Panc1 (cell line): ENCODE data around the gene SLCO3A1. TPM values are rescaled to one million over a fixed set of nuclear protein-coding genes. Genes with fewer than 3 reads are reported as not detected.

Experiments used
- ATAC-seq: fragments of 200-7000 bp; cut with Tn5 transposase; 2 replicates; pipeline ENCODE4 v1.9.1; 2020; ENCODE audit warnings: mild to moderate bottlenecking, moderate library complexity
- BruUV-seq: library from RNA; stranded (reverse); fragments of 400-500 nt; replicated peaks from 2 replicates; lab custom pipeline; 2021; lab: Mats Ljungman, UMichigan
- CTCF ChIA-PET: fragments of 300-600 bp; sonication (Branson Sonifier 250); formaldehyde crosslinking; loops from one replicate; lab custom pipeline; 2022; ENCODE audit warnings: antibody characterized with exemption; lab: Charles Lee
- POLR2A ChIA-PET: fragments of 300-600 bp; sonication (Branson Sonifier 250); formaldehyde crosslinking; loops from one replicate; lab custom pipeline; 2022; ENCODE audit warnings: antibody characterized with exemption; lab: Charles Lee
- DNase-seq: peaks from one replicate; pipeline ENCODE4 v3.0.0-alpha.2; 2010; ENCODE audit warnings: low read depth, low spot score
- H3K27ac ChIP-seq: 2 replicates; pipeline ENCODE4 v1.5.1; 2011; ENCODE audit warnings: mild to moderate bottlenecking, low read length, inconsistent platforms
- H3K27me3 ChIP-seq: fragments of 200-500 bp; sonication (Bioruptor generic); 2 replicates; pipeline ENCODE4 v1.6.0; 2014; ENCODE audit warnings: low read length, inconsistent platforms; ENCODE audit not compliant: control insufficient read depth, insufficient read depth
- H3K36me3 ChIP-seq: fragments of 200-500 bp; sonication (Bioruptor generic); 2 replicates; pipeline ENCODE4 v1.5.1; 2014; ENCODE audit warnings: inconsistent platforms, mild to moderate bottlenecking, low read length, moderate library complexity; ENCODE audit not compliant: control insufficient read depth, insufficient read depth
- H3K4me1 ChIP-seq: 2 replicates; pipeline ENCODE4 v1.5.1; 2011; ENCODE audit warnings: inconsistent platforms, mild to moderate bottlenecking, low read length, moderate library complexity; ENCODE audit not compliant: control insufficient read depth, insufficient read depth
- H3K4me3 ChIP-seq, 2 experiments: 2 replicates each; pipeline ENCODE4 v1.5.1; 2011 to 2012; ENCODE audit warnings: low read depth in 2 of 2, low read length in 2 of 2, mild to moderate bottlenecking in 2 of 2, inconsistent platforms in 1 of 2, moderate library complexity in 1 of 2
- H3K9me3 ChIP-seq: fragments of 200-500 bp; sonication (Bioruptor generic); 2 replicates; pipeline ENCODE4 v1.5.1; 2014; ENCODE audit warnings: low read depth, mild to moderate bottlenecking, inconsistent platforms, low read length, moderate library complexity; ENCODE audit not compliant: control insufficient read depth, insufficient read depth
- POLR2AphosphoS5 ChIP-seq: IDR thresholded peaks from 2 replicates; pipeline ENCODE4 v1.6.1; 2012; ENCODE audit warnings: mild to moderate bottlenecking, low read depth, low read length, moderate library complexity
- SIN3A ChIP-seq: IDR thresholded peaks from 2 replicates; pipeline ENCODE4 v1.6.1; 2012; ENCODE audit warnings: low read depth, mild to moderate bottlenecking, low read length, moderate library complexity, borderline replicate concordance; ENCODE audit not compliant: insufficient read depth
- TCF7L2 ChIP-seq: IDR thresholded peaks from 2 replicates; pipeline ENCODE4 v1.6.1; 2011; ENCODE audit warnings: mild to moderate bottlenecking, low read depth, low read length, inconsistent platforms
- in situ Hi-C: cut with HindIII; loops from 2 replicates; pipeline ENCODE4 v1.10.0; 2016; ENCODE audit warnings: low sequenced_read_pairs, low pct_unique_long_range_greater_than_20kb
- intact Hi-C: fragments of 100-400 bp; cut with micrococcal nuclease; formaldehyde crosslinking; loops from one replicate; pipeline ENCODE4 v1.10.0; 2022; ENCODE audit not compliant: unreplicated experiment
- total RNA-seq: library from RNA; stranded (reverse); gene quantifications from one replicate; pipeline ENCODE4 v1.2.1, GENCODE V29; 2021; ENCODE audit not compliant: unreplicated experiment
- TF ChIP-seq, protein P1 (sequence below): fragments of 450-650 bp; IDR thresholded peaks from 2 replicates; pipeline ENCODE4 v1.5.1; 2017; ENCODE audit warnings: mild to moderate bottlenecking
- TF ChIP-seq, protein P2 (sequence below), 2 experiments: IDR thresholded peaks; 2 replicates each; pipeline ENCODE4 v1.6.1; 2011 to 2012; ENCODE audit warnings: low read depth in 2 of 2, control low read depth in 1 of 2, low read length in 1 of 2, mild to moderate bottlenecking in 1 of 2, moderate library complexity in 1 of 2; ENCODE audit not compliant: insufficient read depth in 1 of 2

The SLCO3A1 gene
- total RNA-seq, 1 experiment from 2014 or later, result 20.6 TPM

DNA sequence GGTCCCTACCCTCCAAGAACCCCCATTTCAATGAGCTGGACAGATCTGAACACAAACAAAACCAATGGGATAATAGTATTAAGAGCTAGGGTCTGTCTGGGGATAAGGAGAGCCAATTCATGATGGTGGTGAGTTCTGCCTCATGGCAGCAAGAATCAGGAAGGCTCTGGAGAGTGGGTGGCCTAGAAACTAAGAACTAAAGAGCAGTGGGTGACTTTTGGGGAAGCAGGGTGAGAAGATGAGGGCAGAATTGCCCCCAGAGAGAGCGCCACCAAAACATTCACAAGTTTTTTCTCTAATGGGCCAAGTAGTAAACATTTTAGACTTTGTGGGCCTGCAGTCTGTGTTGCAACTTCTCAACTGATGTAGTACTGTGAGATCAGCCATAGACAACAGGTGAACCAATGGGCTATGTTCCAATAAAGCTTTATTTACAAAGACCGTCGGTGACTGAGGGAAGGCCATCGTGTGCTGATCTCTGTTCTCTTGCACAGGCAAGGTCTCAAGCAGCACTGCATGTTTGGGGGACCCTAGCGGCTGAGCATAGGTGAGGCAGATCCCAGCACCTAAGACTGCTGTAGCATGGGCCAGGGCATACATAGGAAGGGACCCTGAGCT lies 314.7 kb downstream of the SLCO3A1 start:
- Histone ChIP-seq H3K4me3 (no peak overlapping the region), H3K27ac (no peak overlapping the region), H3K4me1 (no peaks in the 10 kb centered on the region), H3K36me3 (no peaks in the 10 kb centered on the region), H3K9me3 (no peaks in the 10 kb centered on the region), H3K27me3 (no peaks in the 10 kb centered on the region)
- ChIA-PET CTCF (no interaction called here), POLR2A (no interaction called here)
- TF ChIP-seq SIN3A (no peak), POLR2AphosphoS5 (no peak), TCF7L2 (no peak)
- TF ChIP-seq, protein P1, sequence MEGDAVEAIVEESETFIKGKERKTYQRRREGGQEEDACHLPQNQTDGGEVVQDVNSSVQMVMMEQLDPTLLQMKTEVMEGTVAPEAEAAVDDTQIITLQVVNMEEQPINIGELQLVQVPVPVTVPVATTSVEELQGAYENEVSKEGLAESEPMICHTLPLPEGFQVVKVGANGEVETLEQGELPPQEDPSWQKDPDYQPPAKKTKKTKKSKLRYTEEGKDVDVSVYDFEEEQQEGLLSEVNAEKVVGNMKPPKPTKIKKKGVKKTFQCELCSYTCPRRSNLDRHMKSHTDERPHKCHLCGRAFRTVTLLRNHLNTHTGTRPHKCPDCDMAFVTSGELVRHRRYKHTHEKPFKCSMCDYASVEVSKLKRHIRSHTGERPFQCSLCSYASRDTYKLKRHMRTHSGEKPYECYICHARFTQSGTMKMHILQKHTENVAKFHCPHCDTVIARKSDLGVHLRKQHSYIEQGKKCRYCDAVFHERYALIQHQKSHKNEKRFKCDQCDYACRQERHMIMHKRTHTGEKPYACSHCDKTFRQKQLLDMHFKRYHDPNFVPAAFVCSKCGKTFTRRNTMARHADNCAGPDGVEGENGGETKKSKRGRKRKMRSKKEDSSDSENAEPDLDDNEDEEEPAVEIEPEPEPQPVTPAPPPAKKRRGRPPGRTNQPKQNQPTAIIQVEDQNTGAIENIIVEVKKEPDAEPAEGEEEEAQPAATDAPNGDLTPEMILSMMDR, result no peak
- TF ChIP-seq, protein P2, sequence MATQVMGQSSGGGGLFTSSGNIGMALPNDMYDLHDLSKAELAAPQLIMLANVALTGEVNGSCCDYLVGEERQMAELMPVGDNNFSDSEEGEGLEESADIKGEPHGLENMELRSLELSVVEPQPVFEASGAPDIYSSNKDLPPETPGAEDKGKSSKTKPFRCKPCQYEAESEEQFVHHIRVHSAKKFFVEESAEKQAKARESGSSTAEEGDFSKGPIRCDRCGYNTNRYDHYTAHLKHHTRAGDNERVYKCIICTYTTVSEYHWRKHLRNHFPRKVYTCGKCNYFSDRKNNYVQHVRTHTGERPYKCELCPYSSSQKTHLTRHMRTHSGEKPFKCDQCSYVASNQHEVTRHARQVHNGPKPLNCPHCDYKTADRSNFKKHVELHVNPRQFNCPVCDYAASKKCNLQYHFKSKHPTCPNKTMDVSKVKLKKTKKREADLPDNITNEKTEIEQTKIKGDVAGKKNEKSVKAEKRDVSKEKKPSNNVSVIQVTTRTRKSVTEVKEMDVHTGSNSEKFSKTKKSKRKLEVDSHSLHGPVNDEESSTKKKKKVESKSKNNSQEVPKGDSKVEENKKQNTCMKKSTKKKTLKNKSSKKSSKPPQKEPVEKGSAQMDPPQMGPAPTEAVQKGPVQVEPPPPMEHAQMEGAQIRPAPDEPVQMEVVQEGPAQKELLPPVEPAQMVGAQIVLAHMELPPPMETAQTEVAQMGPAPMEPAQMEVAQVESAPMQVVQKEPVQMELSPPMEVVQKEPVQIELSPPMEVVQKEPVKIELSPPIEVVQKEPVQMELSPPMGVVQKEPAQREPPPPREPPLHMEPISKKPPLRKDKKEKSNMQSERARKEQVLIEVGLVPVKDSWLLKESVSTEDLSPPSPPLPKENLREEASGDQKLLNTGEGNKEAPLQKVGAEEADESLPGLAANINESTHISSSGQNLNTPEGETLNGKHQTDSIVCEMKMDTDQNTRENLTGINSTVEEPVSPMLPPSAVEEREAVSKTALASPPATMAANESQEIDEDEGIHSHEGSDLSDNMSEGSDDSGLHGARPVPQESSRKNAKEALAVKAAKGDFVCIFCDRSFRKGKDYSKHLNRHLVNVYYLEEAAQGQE (IDR thresholded peaks at IDR 0.05; ENCODE audit: insufficient read depth in 1 of 2, low read depth in 2 of 2, low read length in 1 of 2), result no peak
- intact Hi-C loops, result no loop called here
- no peak for ATAC-seq
- BruUV-seq, result no TSS peak
- no peak for DNase-seq
- in situ Hi-C loops, result no loop called here

DNA sequence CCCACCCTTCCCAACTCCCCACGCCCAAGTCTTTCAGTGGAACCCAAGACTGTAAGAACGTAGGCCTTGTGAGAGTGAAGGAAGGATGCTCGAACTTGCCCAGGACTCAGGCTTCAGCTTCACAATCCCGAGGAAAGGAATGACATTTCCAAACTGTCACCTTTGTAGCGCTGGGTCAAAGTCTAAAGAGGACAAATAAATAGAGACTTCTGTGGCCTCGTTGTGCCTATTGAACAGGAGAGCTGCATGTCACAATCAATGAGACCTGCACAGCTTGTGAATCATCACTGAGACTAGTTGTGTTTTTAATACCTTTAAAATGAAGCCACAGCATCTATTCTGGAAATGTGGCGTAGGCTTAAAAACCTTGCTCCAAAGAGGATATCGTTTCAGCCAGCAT lies 317.4 kb downstream of the SLCO3A1 start:
- Histone ChIP-seq H3K4me3 (no peak overlapping the region), H3K36me3 (no peaks in the 10 kb centered on the region), H3K4me1 (no peaks in the 10 kb centered on the region), H3K27me3 (no peaks in the 10 kb centered on the region), H3K9me3 (no peaks in the 10 kb centered on the region), H3K27ac (no peak overlapping the region)
- ChIA-PET POLR2A (no interaction called here), CTCF (no interaction called here)
- in situ Hi-C loops (no loop called here), intact Hi-C loops (no loop called here)
- ATAC-seq, result no peak
- no TSS peak for BruUV-seq
- DNase-seq, result no peak
- TF ChIP-seq POLR2AphosphoS5, result no peak
- TF ChIP-seq, protein P1, result no peak
